ENCODE measurements around the gene SUSD1.

Gene SUSD1

GRCh38 chr9:112064871-112065270 is 110.2 kb downstream of the SUSD1 start:
- no peak for DNase-seq

- DNase-seq: no peak
These were observed 111.5 kb downstream of the SUSD1 start for GRCh38 chr9:112063586-112063985.

GRCh38 chr9:112063151-112063550 is 111.9 kb downstream of the SUSD1 start:
- DNase-seq: no peak

- DNase-seq: peak; percentile 50
These were observed 113.9 kb downstream of the SUSD1 start for GRCh38 chr9:112061152-112061740.

- no peak for DNase-seq
These were observed 115.2 kb downstream of the SUSD1 start for GRCh38 chr9:112059966-112060320.

GRCh38 chr9:112059145-112059965 is 115.7 kb downstream of the SUSD1 start:
- DNase-seq: no peak

- no peak for DNase-seq
These were observed 118.1 kb downstream of the SUSD1 start for GRCh38 chr9:112056996-112057395.

- DNase-seq: no peak
These were observed 120.2 kb downstream of the SUSD1 start for GRCh38 chr9:112054916-112055315.

GRCh38 chr9:112051812-112052211 is 123.3 kb downstream of the SUSD1 start:
- DNase-seq: no peak

- no peak for DNase-seq
These were observed 124.3 kb downstream of the SUSD1 start for GRCh38 chr9:112050544-112051475.

GRCh38 chr9:112049811-112050516 is 125.1 kb downstream of the SUSD1 start:
- no peak for DNase-seq

- DNase-seq: no peak
These were observed 126.0 kb downstream of the SUSD1 start for GRCh38 chr9:112048924-112049691.

- no peak for DNase-seq
These were observed 127.5 kb downstream of the SUSD1 start for GRCh38 chr9:112047538-112048066.

- no peak for DNase-seq
These were observed 128.9 kb downstream of the SUSD1 start for GRCh38 chr9:112046181-112046580.

- DNase-seq: no peak
These were observed 130.2 kb downstream of the SUSD1 start for GRCh38 chr9:112044881-112045280.

GRCh38 chr9:112044186-112044585 is 130.9 kb downstream of the SUSD1 start:
- no peak for DNase-seq

GRCh38 chr9:112043423-112043822 is 131.7 kb downstream of the SUSD1 start:
- no peak for DNase-seq

- DNase-seq: no peak
These were observed 132.3 kb downstream of the SUSD1 start for GRCh38 chr9:112042769-112043168.

- DNase-seq: no peak
These were observed 132.9 kb downstream of the SUSD1 start for GRCh38 chr9:112042244-112042638.

- DNase-seq: peak; percentile 46
These were observed 133.4 kb downstream of the SUSD1 start for GRCh38 chr9:112041536-112042243.

GRCh38 chr9:112041199-112041535 is 133.9 kb downstream of the SUSD1 start:
- DNase-seq: no peak

Measured in 8988T (cell line).